Mesenchymal stem cell (in vitro differentiated cells and primary cell): ENCODE results near the gene ANKFN1.

Experiments
- DNase-seq: peaks from one replicate; pipeline ENCODE4 v3.0.0-alpha.2; 2013
- H2AFZ ChIP-seq: one replicate; pipeline ENCODE4 v1.6.1; 2013; ENCODE audit warnings: low read depth, mild to moderate bottlenecking, control low read depth, inconsistent platforms, low read length, moderate library complexity
- H2AK5ac ChIP-seq: 2 replicates; pipeline ENCODE4 v1.6.1; 2013; ENCODE audit warnings: low read length, moderate library complexity, mild to moderate bottlenecking, inconsistent platforms; ENCODE audit not compliant: severe bottlenecking
- H2BK120ac ChIP-seq: one replicate; pipeline ENCODE4 v1.6.1; 2013; ENCODE audit warnings: low read depth, mild to moderate bottlenecking, inconsistent platforms, low read length, moderate library complexity
- H2BK12ac ChIP-seq, 2 experiments: one replicate each; pipeline ENCODE4 v1.6.1; 2013; ENCODE audit warnings: inconsistent platforms in 2 of 2, low read length in 2 of 2, mild to moderate bottlenecking in 2 of 2, moderate library complexity in 2 of 2, control low read depth in 1 of 2
- H2BK15ac ChIP-seq: one replicate; pipeline ENCODE4 v1.6.1; 2013; ENCODE audit warnings: mild to moderate bottlenecking, low read depth, inconsistent platforms; ENCODE audit not compliant: poor library complexity, severe bottlenecking
- H2BK5ac ChIP-seq: 2 replicates; pipeline ENCODE4 v1.6.1; 2013; ENCODE audit warnings: low read depth, mild to moderate bottlenecking, low read length, control low read depth, inconsistent platforms; ENCODE audit not compliant: poor library complexity, severe bottlenecking
- H3K14ac ChIP-seq, 2 experiments: one replicate each; pipeline ENCODE4 v1.6.1; 2013; ENCODE audit warnings: inconsistent platforms in 2 of 2, low read length in 2 of 2, control low read depth in 1 of 2, mild to moderate bottlenecking in 1 of 2, moderate library complexity in 1 of 2
- H3K18ac ChIP-seq, 2 experiments: one replicate each; pipeline ENCODE4 v1.6.1; 2013; ENCODE audit warnings: inconsistent platforms in 2 of 2, low read length in 2 of 2, control low read depth in 1 of 2, low read depth in 1 of 2, mild to moderate bottlenecking in 1 of 2
- H3K23ac ChIP-seq, 2 experiments: one replicate each; pipeline ENCODE4 v1.6.1; 2013; ENCODE audit warnings: inconsistent platforms in 2 of 2, low read length in 2 of 2, mild to moderate bottlenecking in 2 of 2, moderate library complexity in 2 of 2, control low read depth in 1 of 2
- H3K27ac ChIP-seq: 2 replicates; pipeline ENCODE4 v1.5.1; 2013; ENCODE audit warnings: mild to moderate bottlenecking, moderate library complexity, low read length, control low read depth, inconsistent platforms; ENCODE audit not compliant: poor library complexity, severe bottlenecking
- H3K27me3 ChIP-seq, 2 experiments: 2 replicates each; pipeline versions ENCODE4 v1.6.1 to v1.7.0; 2013; ENCODE audit warnings: low read length in 2 of 2, mild to moderate bottlenecking in 2 of 2, moderate library complexity in 2 of 2, control low read depth in 1 of 2, inconsistent platforms in 1 of 2; ENCODE audit not compliant: control insufficient read depth in 1 of 2, insufficient read depth in 1 of 2
- H3K36me3 ChIP-seq, 2 experiments: 2 replicates each; pipeline versions ENCODE4 v1.6.1 to v1.7.0; 2013; ENCODE audit warnings: low read length in 2 of 2, control low read depth in 1 of 2, inconsistent platforms in 1 of 2, low read depth in 1 of 2, mild to moderate bottlenecking in 1 of 2; ENCODE audit not compliant: insufficient read depth in 2 of 2, control insufficient read depth in 1 of 2
- H3K4ac ChIP-seq, 2 experiments: one replicate each; pipeline ENCODE4 v1.6.1; 2013; ENCODE audit warnings: inconsistent platforms in 2 of 2, low read length in 2 of 2, mild to moderate bottlenecking in 2 of 2, moderate library complexity in 2 of 2, control low read depth in 1 of 2, low read depth in 1 of 2
- H3K4me1 ChIP-seq: 2 replicates; pipeline ENCODE4 v1.6.1; 2013; ENCODE audit warnings: low read depth, low read length, control low read depth; ENCODE audit not compliant: control insufficient read depth, insufficient read depth
- H3K4me2 ChIP-seq: 2 replicates; pipeline ENCODE4 v1.6.1; 2013; ENCODE audit warnings: low read length, mild to moderate bottlenecking, inconsistent platforms; ENCODE audit not compliant: poor library complexity, severe bottlenecking
- H3K4me3 ChIP-seq, 2 experiments: 2 replicates each; pipeline versions ENCODE4 v1.5.1 to v1.7.0; 2013; ENCODE audit warnings: low read length in 2 of 2, mild to moderate bottlenecking in 2 of 2, control low read depth in 1 of 2, low read depth in 1 of 2; ENCODE audit not compliant: insufficient read depth in 1 of 2
- H3K79me1 ChIP-seq: replicated peaks from 2 replicates; pipeline ENCODE4 v1.6.1; 2013; ENCODE audit warnings: mild to moderate bottlenecking, control low read depth, low read length, inconsistent platforms; ENCODE audit not compliant: poor library complexity, severe bottlenecking
- H3K9ac ChIP-seq: 2 replicates; pipeline ENCODE4 v1.7.0; 2013; ENCODE audit warnings: mild to moderate bottlenecking, low read length, moderate library complexity
- H3K9me3 ChIP-seq: 2 replicates; pipeline ENCODE4 v1.7.0; 2013; ENCODE audit warnings: mild to moderate bottlenecking, low read length; ENCODE audit not compliant: control insufficient read depth
- H4K8ac ChIP-seq: one replicate; pipeline ENCODE4 v1.6.1; 2013; ENCODE audit warnings: inconsistent platforms, mild to moderate bottlenecking, low read length, moderate library complexity
- H4K91ac ChIP-seq: one replicate; pipeline ENCODE4 v1.6.1; 2013; ENCODE audit warnings: mild to moderate bottlenecking, low read length, inconsistent platforms
- WGBS: methylation state at CpG from one replicate; pipeline ENCODE4 v1.1.7; 2013; ENCODE audit warnings: mixed read lengths; 5-methylcytosine and 5-hydroxymethylcytosine counted together

ANKFN1 gene

DNA sequence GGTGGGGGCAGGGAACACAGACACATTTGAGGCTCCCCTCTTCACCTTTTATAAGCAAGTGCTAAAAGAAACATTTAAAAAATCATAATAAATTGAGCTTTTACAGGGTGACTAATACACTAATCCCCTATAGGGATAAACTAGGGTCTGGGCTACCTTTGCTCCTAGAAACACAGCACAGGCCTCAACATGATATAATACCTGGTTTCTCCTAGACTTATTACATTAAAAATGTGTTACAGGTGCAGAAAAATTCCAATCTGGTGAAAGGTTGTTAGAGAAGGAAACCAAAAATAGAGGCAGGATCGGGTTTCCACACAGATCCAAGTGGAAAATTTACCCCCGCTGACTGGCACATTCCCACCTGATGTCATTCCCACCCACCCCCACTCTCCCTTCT is 315.6 kb downstream of the ANKFN1 start:
- H3K4me1 ChIP-seq = no peaks in the 10 kb centered on the region
- no peak overlapping the region for H3K4me3 ChIP-seq
- H2BK12ac ChIP-seq = no peak overlapping the region
- no peaks in the 10 kb centered on the region for H3K27me3 ChIP-seq
- no peak overlapping the region for H2AFZ ChIP-seq
- H2BK5ac ChIP-seq = no peak overlapping the region
- no peak overlapping the region for H3K4ac ChIP-seq
- no peak overlapping the region for H4K8ac ChIP-seq
- no peak overlapping the region for H4K91ac ChIP-seq
- H2BK120ac ChIP-seq = no peak overlapping the region
- H2BK15ac ChIP-seq = no peak overlapping the region
- WGBS = no CpG with 5 or more reads among the region's 2 CpGs
- no peaks in the 10 kb centered on the region for H3K79me1 ChIP-seq
- no peak overlapping the region for H3K18ac ChIP-seq
- H3K9ac ChIP-seq = no peak overlapping the region
- H3K36me3 ChIP-seq = no peaks in the 10 kb centered on the region
- no peak overlapping the region for H2AK5ac ChIP-seq
- H3K27ac ChIP-seq = no peak overlapping the region
- no peak for DNase-seq
- no peaks in the 10 kb centered on the region for H3K9me3 ChIP-seq
- no peak overlapping the region for H3K14ac ChIP-seq
- no peak overlapping the region for H3K23ac ChIP-seq
- no peak overlapping the region for H3K4me2 ChIP-seq

DNA sequence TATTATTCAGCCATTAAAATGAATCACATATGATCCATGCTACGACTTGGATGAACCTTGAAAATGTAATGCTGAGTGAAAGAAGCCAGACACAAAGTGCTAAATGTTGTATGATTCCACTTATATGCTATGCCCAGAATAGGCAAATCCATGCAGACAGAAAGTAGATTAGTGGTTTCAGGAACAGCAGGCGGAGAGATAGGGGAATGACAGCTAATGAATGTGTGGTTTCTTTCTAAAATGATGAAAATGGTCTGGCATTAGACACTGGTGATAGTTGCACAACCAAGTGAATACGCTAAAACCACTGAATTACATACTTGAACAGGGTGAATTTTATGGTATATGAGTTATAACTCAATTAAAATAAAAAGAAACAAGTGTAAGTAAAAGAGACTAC is 318.4 kb downstream of the ANKFN1 start:
- no peak overlapping the region for H4K91ac ChIP-seq
- no peak overlapping the region for H4K8ac ChIP-seq
- no peak overlapping the region for H2AK5ac ChIP-seq
- no peak overlapping the region for H3K4ac ChIP-seq
- H2BK12ac ChIP-seq = no peak overlapping the region
- no peaks in the 10 kb centered on the region for H3K4me1 ChIP-seq
- no peak overlapping the region for H3K9ac ChIP-seq
- H3K79me1 ChIP-seq = no peaks in the 10 kb centered on the region
- no peak overlapping the region for H3K4me3 ChIP-seq
- no peak overlapping the region for H2AFZ ChIP-seq
- no peak for DNase-seq
- H3K9me3 ChIP-seq = no peaks in the 10 kb centered on the region
- no peak overlapping the region for H3K4me2 ChIP-seq
- H3K23ac ChIP-seq = no peak overlapping the region
- no peaks in the 10 kb centered on the region for H3K36me3 ChIP-seq
- WGBS = 93% methylated on average over 2 of the region's 3 CpGs
- H3K18ac ChIP-seq = no peak overlapping the region
- H3K14ac ChIP-seq = no peak overlapping the region
- H2BK5ac ChIP-seq = no peak overlapping the region
- no peak overlapping the region for H2BK120ac ChIP-seq
- H3K27ac ChIP-seq = no peak overlapping the region
- no peaks in the 10 kb centered on the region for H3K27me3 ChIP-seq
- no peak overlapping the region for H2BK15ac ChIP-seq

DNA sequence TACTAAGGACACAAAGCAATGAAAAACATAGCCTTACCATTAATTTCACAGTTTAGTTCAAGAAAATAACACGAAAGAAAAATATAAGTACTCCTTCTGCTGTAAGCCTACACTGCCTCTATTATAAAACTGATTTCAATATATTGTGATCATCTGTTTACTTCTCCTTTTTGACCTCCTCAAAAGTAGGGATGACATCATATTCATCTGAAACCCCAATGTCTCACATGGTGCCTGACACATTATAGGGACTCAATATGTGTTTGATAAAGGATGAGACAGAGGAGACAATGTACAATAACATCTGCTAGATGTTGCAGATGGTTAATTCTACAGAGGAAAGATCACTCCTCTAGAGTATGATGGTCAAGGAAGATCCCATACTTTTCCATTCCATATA is 321.8 kb downstream of the ANKFN1 start:
- Histone ChIP-seq H4K91ac (no peak overlapping the region), H2BK12ac (no peak overlapping the region), H3K4me1 (no peaks in the 10 kb centered on the region), H3K18ac (no peak overlapping the region), H2AFZ (no peak overlapping the region), H2BK15ac (no peak overlapping the region), H3K4ac (no peak overlapping the region), H2BK5ac (no peak overlapping the region), H3K9me3 (no peaks in the 10 kb centered on the region), H3K27me3 (no peaks in the 10 kb centered on the region), H4K8ac (no peak overlapping the region), H3K4me2 (no peak overlapping the region), H3K23ac (no peak overlapping the region), H3K79me1 (no peaks in the 10 kb centered on the region), H2AK5ac (no peak overlapping the region), H3K36me3 (no peaks in the 10 kb centered on the region), H3K9ac (no peak overlapping the region), H2BK120ac (no peak overlapping the region), H3K27ac (no peak overlapping the region), H3K4me3 (no peak overlapping the region), H3K14ac (no peak overlapping the region)
- DNase-seq = no peak
- WGBS = 86% methylated on average over 1 of the region's 1 CpG

DNA sequence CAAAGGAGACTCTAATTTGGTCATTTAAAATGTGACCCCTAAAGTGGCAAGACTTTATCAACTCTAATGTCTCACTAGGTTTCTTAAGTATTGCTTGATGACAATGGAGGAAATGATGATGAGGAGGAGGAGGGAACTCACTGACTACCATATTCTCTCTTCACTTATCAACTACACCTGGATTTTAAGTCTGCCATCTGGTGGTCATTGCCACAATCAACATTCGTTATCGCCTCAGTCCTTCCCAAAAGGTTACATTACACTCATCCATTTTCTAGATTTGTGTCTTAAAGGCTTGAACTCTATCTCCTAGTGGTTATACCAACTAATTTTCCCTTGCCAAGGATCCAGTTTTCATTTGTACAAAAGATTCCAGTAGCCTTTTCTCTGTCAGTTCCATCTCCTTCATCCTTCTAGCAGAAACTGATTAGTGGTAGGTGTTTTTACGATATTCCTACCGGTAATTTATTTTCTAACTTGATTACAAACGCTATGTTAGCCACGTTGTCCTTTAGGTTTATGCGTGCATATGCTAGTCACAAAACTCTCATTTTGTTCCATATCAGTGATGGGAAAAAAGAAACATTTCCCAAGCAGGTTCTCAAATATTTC is 325.7 kb downstream of the ANKFN1 start:
- no peak overlapping the region for H3K4ac ChIP-seq
- H3K9me3 ChIP-seq = no peaks in the 10 kb centered on the region
- no peaks in the 10 kb centered on the region for H3K79me1 ChIP-seq
- H2BK12ac ChIP-seq = no peak overlapping the region
- H2BK15ac ChIP-seq = no peak overlapping the region
- no peak overlapping the region for H3K9ac ChIP-seq
- no peaks in the 10 kb centered on the region for H3K4me1 ChIP-seq
- H3K4me2 ChIP-seq = no peak overlapping the region
- H4K8ac ChIP-seq = no peak overlapping the region
- no peaks in the 10 kb centered on the region for H3K27me3 ChIP-seq
- H3K27ac ChIP-seq = no peak overlapping the region
- no peak overlapping the region for H2BK120ac ChIP-seq
- H3K23ac ChIP-seq = no peak overlapping the region
- H2BK5ac ChIP-seq = no peak overlapping the region
- H3K18ac ChIP-seq = no peak overlapping the region
- H4K91ac ChIP-seq = no peak overlapping the region
- WGBS = 59% methylated on average over 7 of the region's 7 CpGs
- H3K4me3 ChIP-seq = no peak overlapping the region
- H3K14ac ChIP-seq = no peak overlapping the region
- no peaks in the 10 kb centered on the region for H3K36me3 ChIP-seq
- peak; percentile 25 for DNase-seq
- no peak overlapping the region for H2AK5ac ChIP-seq
- no peak overlapping the region for H2AFZ ChIP-seq
